Measurements from ENCODE around the gene ZNF526. TPM values are rescaled to one million over a fixed set of nuclear protein-coding genes. Genes with fewer than 3 reads are reported as not detected.

Gene ZNF526
- total and polyA plus RNA-seq, 9 of the 15 experiments (the other 6 are each of a cell fraction or from before 2014, with no cell fraction given), result 1.3 to 17.9 (median 6.2) TPM

DNA sequence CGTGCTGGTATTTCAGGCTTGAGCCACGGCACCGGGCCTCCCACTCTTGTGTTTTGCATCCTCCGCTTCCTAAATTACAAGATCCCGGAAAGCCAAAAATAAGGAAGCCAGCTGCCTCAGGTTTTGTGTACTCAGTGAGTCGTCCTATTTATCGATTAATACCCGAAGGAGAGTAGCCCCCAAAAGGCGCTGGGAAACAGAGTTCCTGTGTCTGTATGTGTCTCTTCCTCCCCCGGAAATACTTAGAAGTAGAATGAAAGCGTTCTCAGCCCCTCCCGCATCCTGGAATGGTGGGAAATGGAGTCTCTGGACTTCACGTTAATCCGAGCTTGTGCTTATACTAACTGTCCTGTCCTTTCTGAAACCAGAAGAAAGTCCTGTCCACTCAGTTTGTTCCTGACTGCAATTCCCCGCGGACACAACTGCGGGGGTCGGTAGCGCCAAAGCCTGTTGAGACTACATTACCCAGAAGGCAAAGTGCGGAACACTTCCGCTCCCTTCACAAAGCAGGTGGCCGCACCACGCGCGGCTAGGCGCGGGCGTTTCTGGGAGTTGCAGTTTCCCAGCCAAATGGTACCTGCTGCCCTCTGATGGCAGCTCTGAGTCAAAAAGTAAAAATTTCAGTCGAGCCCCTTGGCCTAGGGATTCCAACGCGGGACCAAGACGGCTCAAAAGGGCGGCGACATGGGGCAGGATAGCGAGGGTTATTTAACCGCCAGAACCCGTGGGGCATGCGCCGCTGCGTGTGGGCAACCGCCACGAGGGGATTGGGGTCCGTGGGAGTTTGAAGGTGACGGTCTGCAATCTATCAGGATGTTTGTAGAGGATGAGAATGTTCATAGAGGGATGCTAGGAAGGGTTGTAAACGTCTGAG is 24.5 kb downstream of the ZNF526 start (continued):
- TF ChIP-seq, protein P1, sequence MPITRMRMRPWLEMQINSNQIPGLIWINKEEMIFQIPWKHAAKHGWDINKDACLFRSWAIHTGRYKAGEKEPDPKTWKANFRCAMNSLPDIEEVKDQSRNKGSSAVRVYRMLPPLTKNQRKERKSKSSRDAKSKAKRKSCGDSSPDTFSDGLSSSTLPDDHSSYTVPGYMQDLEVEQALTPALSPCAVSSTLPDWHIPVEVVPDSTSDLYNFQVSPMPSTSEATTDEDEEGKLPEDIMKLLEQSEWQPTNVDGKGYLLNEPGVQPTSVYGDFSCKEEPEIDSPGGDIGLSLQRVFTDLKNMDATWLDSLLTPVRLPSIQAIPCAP (CRISPR knock-in tag; IDR thresholded peaks at IDR 0.05; ENCODE audit: borderline replicate concordance), result no peak
- no peak for TF ChIP-seq ARHGAP35 (IDR thresholded peaks at IDR 0.05; ENCODE audit: partially characterized antibody)
- peak; percentile 66; the same call in 1 of the 2 replicates for TF ChIP-seq ZNF41 (CRISPR knock-in tag; conservative IDR thresholded peaks at IDR 0.05)
- no peak for TF ChIP-seq CBX8 (IDR thresholded peaks at IDR 0.05; ENCODE audit: borderline replicate concordance, extremely low read depth, low read depth, low read length, poor library complexity, severe bottlenecking)
- no peak for TF ChIP-seq RBM34 (IDR thresholded peaks at IDR 0.05; ENCODE audit: borderline replicate concordance, insufficient read depth, low read length)
- no peak for TF ChIP-seq SRSF1 (IDR thresholded peaks at IDR 0.05; ENCODE audit: low read depth, low read length)
- TF ChIP-seq, protein P2, sequence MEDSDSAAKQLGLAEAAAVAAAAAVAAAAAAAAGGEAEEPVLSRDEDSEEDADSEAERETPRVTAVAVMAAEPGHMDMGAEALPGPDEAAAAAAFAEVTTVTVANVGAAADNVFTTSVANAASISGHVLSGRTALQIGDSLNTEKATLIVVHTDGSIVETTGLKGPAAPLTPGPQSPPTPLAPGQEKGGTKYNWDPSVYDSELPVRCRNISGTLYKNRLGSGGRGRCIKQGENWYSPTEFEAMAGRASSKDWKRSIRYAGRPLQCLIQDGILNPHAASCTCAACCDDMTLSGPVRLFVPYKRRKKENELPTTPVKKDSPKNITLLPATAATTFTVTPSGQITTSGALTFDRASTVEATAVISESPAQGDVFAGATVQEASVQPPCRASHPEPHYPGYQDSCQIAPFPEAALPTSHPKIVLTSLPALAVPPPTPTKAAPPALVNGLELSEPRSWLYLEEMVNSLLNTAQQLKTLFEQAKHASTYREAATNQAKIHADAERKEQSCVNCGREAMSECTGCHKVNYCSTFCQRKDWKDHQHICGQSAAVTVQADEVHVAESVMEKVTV (CRISPR knock-in tag; IDR thresholded peaks at IDR 0.05), result peak; percentile 46; the same call in 1 of the 2 replicates
- TF ChIP-seq PHB2 (IDR thresholded peaks at IDR 0.05; ENCODE audit: low read depth), result no peak
- TF ChIP-seq TEAD1 (CRISPR knock-in tag; IDR thresholded peaks at IDR 0.05), result peak; percentile 65 to 85; a peak in 3 of 4 replicates
- TF ChIP-seq HDAC2 (IDR thresholded peaks at IDR 0.05), result no peak
- TF ChIP-seq, protein P3, sequence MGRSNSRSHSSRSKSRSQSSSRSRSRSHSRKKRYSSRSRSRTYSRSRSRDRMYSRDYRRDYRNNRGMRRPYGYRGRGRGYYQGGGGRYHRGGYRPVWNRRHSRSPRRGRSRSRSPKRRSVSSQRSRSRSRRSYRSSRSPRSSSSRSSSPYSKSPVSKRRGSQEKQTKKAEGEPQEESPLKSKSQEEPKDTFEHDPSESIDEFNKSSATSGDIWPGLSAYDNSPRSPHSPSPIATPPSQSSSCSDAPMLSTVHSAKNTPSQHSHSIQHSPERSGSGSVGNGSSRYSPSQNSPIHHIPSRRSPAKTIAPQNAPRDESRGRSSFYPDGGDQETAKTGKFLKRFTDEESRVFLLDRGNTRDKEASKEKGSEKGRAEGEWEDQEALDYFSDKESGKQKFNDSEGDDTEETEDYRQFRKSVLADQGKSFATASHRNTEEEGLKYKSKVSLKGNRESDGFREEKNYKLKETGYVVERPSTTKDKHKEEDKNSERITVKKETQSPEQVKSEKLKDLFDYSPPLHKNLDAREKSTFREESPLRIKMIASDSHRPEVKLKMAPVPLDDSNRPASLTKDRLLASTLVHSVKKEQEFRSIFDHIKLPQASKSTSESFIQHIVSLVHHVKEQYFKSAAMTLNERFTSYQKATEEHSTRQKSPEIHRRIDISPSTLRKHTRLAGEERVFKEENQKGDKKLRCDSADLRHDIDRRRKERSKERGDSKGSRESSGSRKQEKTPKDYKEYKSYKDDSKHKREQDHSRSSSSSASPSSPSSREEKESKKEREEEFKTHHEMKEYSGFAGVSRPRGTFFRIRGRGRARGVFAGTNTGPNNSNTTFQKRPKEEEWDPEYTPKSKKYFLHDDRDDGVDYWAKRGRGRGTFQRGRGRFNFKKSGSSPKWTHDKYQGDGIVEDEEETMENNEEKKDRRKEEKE (IDR thresholded peaks at IDR 0.05; ENCODE audit: borderline replicate concordance in 1 of 2, control insufficient read depth in 1 of 2, low read depth in 2 of 2, low read length in 1 of 2), result no peak
- peak; percentile 70 for TF ChIP-seq CHD2 (IDR thresholded peaks at IDR 0.05; ENCODE audit: low read depth, low read length)
- TF ChIP-seq, protein P4, sequence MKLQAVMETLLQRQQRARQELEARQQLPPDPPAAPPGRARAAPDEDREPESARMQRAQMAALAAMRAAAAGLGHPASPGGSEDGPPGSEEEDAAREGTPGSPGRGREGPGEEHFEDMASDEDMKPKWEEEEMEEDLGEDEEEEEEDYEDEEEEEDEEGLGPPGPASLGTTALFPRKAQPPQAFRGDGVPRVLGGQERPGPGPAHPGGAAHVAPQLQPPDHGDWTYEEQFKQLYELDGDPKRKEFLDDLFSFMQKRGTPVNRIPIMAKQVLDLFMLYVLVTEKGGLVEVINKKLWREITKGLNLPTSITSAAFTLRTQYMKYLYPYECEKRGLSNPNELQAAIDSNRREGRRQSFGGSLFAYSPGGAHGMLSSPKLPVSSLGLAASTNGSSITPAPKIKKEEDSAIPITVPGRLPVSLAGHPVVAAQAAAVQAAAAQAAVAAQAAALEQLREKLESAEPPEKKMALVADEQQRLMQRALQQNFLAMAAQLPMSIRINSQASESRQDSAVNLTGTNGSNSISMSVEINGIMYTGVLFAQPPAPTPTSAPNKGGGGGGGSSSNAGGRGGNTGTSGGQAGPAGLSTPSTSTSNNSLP (IDR thresholded peaks at IDR 0.05; ENCODE audit: borderline replicate concordance, low read depth, low read length), result 0 out of 2 replicates have a peak, but pooled peaks have one; percentile 21
- TF ChIP-seq, protein P5, sequence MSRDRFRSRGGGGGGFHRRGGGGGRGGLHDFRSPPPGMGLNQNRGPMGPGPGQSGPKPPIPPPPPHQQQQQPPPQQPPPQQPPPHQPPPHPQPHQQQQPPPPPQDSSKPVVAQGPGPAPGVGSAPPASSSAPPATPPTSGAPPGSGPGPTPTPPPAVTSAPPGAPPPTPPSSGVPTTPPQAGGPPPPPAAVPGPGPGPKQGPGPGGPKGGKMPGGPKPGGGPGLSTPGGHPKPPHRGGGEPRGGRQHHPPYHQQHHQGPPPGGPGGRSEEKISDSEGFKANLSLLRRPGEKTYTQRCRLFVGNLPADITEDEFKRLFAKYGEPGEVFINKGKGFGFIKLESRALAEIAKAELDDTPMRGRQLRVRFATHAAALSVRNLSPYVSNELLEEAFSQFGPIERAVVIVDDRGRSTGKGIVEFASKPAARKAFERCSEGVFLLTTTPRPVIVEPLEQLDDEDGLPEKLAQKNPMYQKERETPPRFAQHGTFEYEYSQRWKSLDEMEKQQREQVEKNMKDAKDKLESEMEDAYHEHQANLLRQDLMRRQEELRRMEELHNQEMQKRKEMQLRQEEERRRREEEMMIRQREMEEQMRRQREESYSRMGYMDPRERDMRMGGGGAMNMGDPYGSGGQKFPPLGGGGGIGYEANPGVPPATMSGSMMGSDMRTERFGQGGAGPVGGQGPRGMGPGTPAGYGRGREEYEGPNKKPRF (IDR thresholded peaks at IDR 0.05; ENCODE audit: low read depth, low read length), result no peak
- TF ChIP-seq ZNF146 (CRISPR knock-in tag; IDR thresholded peaks at IDR 0.05; ENCODE audit: unreplicated experiment), result no peak

Measured in K562 (cell line).